GM21528 (cell line): ENCODE results near the gene FOCAD.

ENCODE experiments used
- ATAC-seq: cut with Tn5 transposase; IDR thresholded peaks from one replicate; pipeline ENCODE4 v1.9.1; 2021; ENCODE audit warnings: mild to moderate bottlenecking, moderate library complexity; ENCODE audit not compliant: unreplicated experiment, low FRiP score

FOCAD gene

DNA sequence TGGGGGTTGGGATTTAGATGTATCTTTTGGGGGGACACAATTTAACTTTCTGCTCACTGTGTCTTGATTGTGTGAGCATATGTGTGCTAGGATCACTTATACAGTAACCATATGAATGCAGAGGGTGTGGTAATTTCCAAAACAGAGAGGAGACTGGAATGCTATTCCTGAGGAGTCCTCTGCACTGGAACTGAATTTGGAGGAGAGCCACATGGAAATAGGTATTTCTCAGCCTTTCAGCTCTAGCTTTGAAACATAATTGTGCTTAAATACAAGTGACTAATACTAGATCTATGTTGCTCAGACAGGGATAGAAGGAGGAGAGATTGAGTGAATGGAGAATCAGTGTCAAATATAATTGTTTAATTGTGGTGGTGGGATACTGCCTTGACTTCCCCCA, 45.5 kb downstream of the FOCAD start:
- ATAC-seq = no peak

DNA sequence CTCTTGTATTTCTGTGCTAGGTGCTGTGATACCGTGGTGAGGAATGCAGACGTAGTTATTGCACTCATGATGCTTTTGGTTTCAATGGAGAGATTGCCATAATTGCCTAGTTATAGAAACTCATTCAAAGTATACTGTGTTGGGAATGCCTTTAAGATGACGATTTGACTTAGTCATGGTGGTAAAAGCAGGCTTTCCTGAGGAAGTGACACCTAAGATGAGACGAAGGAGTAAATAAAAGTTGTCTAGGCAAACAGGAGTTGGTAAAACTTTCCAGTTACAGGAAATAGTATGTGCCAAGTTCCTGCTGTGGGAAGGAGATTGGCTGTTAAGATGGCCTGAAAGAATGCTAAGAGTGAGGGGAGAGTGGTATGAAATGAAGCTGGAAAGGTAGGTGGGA, 48.1 kb downstream of the FOCAD start:
- ATAC-seq = no peak

DNA sequence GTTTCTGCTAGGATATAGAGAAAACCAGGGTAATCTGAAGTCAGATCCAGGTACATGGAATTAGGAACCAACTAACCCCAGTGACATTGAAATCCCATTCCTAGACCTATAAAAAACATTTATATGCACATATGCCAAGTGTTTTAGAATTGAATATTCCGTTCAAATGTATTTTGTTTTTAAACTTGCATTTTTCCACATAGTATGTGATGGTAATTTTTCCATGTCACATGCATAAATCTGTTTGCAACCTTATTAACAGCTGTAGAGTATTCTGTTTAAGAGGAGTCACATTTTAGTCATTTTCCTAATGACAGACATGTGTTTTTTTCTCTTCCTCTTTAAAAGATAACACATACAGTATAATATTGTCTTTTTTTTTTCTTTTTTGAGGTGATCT, 50.2 kb downstream of the FOCAD start:
- no peak for ATAC-seq

DNA sequence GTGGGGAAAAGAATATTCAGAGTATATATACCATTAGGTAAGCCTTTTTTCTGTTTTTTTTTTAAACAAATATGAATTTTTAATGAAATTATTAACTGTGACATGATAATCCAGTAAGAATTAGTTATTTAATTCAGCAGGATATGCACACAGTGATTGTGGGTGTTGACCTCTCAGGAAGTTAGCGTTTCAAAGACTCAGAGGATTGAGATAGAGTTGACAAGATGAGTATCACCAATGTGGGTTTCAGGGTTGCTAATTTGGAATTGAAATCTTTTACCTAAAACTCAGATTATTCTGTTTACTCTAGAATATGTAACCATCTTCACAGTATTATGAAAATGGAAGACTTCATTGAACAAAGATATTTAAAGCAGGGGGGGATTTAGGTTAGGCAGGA, 56.2 kb downstream of the FOCAD start:
- no peak for ATAC-seq

DNA sequence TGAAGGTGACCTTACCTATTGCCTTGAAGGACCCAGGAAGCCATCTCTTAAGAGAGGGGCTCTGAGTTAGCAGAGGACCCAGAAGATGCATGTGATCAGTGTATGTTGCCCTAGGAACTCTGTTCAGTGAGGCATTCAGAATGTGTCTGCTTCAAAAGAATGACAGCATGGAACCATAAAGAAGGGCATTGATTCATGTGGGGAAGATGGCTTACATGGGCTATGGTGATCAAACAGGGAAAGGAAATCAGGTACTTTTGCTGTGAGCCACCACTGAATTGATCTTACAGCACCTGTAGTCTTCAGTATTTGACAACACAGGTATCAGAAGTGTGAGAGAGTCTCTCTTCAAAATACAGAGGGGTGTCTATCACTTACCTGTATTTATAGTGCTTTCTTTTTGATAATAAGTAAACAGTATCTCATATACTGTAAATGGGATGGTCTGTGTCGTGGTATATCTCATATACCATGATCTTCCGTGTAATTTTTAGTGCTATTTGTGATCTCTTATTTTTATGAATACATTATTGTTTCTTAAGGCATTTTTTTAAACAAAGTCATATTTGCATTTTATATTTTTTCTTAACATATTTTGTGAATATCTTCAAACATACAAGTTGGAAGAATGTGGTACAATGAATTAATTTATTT, 57.0 kb downstream of the FOCAD start:
- ATAC-seq = no peak

DNA sequence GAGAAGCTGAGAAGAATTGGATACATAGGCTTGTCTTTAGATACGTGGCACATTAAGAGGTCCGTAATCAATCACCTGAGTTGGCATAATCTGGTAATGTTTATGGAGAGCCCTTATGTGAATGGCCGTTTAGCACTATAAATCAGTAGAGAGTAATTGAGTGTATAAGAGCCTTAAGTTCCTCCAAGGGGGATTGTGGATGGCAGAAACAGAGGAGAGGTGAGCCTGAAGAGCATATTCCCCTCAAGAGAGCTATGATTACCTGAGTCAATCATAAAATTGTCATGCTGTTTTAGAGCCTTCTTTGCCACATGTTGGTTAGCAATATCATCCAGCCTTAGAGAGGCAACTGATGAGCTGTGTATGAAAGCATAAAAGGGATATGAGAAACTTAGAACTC, 58.8 kb downstream of the FOCAD start:
- ATAC-seq = no peak

DNA sequence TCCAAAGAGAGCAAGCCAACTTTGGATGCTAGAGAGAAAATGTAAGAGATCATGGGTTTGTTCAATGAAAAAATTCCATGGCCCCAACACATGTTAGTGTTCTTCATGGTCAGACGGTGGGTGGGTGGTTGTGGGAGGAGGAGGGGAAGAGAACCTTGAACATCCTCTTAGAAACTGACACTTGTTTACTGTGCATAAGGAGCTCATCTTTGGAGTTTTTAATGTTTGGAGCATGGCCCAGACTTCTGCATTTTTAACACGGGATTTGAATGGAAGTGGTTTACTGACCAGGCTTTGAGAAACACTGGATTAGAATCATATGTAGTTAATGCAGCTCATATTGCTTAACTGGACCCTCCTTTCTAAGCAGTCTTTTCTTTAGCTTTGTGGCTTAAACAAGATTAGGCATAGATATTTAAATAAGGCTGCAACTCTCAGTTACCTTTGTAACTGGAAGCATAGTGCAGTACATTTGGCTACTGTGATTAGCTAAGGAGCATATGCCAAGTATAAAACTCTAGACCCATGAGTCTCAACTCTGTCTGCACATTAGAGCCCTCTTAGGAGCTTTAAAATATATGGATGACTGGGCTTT, 60.1 kb downstream of the FOCAD start:
- ATAC-seq = no peak

DNA sequence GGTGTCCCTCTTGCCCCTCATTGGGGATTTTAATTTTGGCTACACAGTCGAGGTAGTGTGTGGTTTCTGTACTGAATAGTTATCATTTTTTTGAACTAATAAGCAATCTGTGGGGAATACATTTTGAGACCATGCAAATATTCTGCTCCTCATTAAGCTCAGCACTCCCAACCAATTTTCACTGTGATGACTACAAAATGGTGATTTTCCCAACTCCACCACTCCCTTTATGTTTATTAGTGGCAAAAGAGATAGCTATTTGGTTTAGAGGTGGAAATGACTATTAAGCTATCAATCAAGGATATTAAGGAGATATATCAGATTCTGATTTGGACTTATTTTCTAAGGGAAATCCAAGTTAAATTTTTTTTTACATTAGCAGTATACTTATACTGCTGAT, 62.9 kb downstream of the FOCAD start:
- ATAC-seq = no peak

DNA sequence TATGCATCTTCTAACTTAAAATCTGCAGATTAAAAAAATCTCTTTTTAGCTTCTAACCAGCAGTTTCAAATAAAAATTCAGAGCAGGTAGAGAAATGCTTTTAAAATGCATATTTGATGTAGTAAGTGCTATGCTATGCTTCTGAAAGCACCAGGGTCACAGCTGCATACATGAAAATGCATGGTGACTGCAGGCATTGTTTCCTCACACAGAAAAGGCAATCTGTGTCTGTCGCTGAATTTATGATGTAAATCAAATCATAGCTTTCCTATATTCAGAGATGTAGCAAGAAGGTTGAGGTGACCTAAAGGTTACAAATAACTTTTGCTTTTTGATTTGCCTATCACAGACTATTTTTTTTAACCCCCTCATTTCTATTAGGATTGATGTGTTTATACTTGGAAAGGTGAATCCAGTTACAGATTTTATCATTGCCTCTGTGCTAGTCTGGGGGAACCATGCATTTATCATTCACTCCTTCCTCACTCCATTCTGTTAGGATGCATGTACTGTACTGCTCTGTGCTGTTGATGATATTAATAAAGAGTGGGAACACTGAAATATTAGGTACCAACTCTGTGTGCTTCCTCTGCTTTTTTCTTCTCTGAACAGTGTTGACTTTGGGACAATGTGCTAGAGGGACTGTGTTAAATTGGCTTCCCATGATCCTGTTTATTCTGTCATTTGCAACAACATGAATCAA, 65.6 kb downstream of the FOCAD start:
- ATAC-seq = no peak

DNA sequence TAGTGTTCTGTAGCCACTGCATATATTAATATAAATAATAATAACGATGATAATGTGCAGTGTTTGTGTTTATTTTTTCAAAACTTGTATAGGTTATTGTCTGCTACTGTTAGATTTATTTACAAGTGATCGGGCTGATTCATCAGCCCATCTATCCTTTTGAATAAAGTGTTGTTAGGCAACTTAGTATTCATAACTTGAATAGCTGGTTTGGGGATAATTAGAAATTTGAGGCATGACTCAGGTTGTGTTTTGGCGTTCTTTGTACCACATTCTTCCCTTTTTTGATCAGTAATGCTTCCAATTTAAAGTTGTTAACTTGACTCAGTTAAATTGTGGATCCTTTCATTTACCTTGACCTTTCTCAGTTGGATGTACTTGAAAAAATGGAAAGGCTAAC, 69.7 kb downstream of the FOCAD start:
- no peak for ATAC-seq

DNA sequence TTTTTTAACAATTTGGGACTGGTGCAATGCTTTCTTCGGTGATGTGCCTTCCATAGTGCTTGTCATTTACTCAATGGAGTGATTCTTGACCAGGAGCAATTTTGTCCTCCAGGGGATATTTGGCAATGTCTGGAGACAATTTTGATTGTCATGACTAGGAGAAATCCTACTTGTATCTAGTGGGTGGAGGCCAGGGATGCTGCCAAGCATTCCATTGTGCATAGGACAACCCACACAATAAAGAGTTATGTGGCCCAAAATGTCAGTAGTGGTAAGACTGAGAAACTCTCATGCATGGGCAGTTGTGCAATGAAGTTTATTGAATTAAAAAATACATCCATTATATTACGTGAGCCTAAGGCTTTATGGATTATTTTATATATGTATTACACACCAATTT, 70.5 kb downstream of the FOCAD start:
- ATAC-seq = no peak

DNA sequence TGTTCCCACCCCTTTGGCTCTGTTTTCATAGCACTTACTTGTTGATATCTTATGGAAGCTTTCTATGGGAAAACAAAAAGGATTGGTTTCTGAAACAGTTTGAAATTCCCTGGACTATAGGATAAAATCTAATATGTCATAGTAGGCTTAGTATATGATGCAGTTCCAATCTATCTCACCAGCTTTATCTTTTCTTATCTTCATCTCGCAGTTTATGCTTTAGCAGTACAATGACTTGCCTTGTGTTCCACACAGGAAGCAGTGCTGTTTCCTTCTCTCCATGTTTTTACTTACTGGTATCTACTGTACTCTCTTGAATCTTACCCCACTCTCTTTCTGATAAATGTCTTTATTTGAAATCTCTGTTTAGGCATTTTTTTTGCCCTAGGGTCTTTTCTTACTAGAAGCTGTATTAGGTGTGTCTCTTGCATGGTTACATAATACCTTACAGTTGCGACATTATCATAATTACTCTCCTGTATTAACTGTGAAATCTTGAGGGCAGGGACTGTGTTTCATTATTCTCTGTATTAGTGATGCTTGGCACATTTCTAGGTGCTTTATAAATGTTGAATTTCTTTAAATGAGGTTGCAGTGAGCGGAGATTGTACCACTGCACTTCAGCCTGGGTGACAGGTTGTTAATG, 76.3 kb downstream of the FOCAD start:
- no peak for ATAC-seq

DNA sequence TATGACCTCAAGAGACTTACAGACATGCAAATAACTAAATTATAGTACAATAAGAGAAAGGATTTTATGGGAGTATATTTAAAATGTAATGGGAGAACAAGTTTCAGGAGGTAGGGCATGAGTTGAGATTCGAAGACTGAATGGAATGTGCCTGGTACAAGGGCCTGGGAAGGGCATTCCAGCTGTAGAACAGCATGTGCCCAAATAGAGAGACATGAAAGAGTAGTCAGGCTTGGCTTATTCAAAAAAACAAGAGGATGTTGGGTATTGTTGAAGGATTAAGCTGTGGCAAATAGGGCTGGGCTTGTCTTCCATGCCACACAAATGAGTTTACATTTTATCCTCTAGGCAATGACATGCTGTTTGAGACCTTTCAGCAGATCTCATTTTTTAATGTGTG, 86.9 kb downstream of the FOCAD start:
- ATAC-seq = no peak

DNA sequence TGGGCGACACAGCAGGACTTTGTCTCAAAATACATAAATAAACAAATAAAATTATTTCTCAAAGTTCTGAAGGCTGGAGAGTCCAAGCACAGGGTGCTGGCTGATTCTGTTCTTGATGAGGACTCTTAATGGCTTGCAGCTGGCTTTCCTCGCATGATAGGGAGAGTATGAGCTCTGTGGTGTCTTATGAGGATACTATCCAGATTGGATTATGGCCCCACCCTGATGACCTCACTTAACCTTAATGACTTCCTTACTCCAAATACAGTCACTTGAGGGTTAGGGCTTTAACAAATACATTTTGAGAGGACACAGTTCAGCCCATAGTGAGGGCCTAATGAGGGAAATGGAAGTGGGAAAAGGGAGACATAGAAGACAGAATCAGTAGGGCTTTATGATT, 87.7 kb downstream of the FOCAD start:
- ATAC-seq = no peak

DNA sequence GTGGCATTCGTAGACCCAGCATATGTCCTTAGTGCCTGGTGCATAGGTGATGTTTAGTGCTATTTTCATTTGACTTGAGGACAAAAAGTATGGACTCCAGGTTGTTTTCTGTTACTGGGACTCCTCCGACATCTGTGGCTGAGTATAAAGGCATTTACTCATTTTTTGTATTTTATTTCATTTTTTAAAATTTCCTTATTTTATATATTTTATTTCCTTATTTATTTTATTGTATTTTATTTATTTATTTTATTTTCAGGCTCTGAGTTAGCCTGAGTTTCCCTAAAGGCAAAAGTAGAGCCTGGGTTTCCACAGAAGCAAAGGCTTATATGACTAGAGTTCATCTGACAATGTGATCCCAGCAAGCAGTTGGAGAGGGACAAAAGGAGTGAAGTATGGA, 91.6 kb downstream of the FOCAD start:
- no peak for ATAC-seq

DNA sequence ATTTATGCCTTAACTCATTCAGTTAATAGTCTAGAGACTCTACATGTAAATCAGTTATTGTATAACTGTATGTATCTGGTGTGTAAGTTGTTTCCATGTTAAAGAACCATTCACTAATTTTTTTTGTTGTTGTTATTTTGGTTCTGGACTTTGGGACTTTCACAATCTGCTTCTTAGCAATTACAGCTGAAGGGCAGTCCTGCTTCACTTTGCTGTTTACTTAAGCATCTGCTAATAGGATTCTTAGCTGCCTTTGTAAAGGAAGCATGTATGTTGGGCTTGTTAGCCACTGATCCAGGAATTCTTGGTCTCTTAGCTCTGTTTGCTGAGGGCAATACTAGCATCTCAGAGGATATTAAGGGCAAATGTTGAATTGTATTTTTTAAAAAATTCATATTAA, 97.0 kb downstream of the FOCAD start:
- ATAC-seq = no peak

DNA sequence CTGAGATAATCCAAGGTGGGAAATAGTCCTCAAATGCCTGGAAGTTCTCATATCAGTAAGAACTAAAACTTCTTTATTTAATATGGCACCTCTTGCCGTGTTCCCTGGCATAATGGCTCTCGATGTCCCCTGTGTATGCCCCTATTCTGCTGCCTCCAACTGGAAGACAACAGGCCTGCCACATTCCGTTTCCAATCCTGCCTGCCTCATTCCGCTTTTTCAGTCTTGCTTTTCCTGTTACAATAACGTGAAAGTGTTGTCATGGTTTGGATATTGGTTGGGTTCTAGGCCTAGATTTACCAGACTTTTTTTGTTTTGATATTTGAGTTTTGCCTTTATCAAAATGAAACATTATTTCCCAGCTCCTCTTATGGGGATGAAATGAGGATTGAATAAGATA, 98.2 kb downstream of the FOCAD start:
- no peak for ATAC-seq

DNA sequence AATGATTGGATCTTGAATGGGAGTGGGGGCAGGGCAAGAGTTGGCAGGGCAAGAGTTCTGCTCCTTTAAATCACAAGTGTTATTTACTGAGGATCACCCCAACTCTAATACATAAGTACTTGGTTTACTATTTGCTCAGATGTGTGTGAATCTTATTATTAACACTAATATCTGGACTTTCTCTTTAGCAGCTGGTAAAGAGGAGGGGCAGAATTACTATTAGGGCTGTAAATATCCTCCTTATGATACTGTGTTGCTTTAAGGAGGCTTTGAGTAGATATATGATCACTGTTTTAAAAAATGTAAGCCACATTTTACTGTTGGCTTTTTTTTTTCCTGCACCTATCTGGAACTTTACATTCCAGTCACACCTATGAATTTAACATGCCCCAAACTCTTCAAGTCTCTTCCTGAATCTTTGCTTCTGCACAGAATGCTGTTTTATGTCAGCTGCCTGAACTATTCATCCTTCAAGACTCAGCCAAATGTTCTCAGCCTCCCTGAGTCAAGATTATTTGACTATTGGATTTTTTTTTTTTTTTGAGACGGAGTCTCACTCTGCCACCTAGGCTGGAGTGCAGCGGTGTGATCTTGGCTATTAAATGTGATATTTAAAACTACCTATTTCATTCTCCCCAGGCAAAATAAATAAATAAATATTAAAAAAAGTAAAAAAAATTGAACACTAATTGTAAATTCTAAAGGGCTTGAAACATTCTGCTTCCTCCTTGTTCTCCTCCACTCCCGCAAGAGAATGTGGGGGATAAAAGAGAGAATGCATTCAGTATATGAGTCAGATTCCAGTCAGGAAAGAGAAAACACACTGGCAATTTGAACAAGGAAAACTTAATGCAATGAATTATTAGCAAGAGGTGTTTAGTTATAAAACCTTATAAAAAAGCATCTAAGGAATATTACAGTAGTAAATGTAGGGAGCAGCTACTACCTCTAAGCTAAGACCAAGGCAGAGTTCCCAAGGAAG, 99.3 kb downstream of the FOCAD start:
- ATAC-seq = no peak

DNA sequence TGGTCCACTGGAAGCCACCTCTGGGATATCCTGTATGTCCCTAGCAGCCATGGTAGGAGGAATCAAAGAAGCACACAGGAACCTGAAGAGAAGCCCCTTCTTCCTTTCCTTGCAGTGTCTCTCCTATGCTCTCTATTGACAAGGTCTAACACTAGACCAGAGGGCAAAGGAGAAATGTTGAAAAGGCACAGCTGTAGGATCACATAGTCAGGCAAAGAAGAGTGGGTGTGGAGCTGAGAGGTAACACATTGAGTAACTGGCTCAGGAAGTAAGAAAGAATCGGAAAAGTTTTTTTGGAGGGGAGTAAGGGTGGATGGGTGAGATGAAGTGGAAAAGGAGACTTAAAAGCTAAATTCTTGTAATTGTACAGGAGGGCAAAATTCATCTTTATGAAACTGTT, 100.1 kb downstream of the FOCAD start:
- ATAC-seq = no peak

DNA sequence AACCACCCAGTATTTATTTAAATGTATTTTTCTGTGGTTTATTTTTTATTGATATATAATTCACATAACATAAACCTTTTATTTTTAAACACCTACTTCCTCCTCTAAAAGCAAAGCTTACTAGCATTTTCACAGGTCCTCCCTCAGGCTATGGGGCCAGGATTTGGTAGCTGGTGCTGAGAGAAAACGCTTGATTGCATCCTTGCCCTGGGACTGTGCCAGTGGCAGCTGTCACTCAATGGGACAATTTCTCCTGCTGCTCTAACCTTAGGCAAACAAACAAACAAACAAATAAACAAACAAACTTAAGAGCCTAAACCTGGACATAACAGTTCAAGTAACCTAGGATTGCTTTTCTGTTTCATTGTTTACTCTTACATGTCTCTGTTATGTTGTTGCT, 102.7 kb downstream of the FOCAD start:
- ATAC-seq = no peak
